Trophoblast cell (in vitro differentiated cells and primary cell): ENCODE data around the gene METAP1D.

Experiments
- DNase-seq, 2 donors: peaks; one replicate each; pipeline ENCODE4 v3.0.0-alpha.2; 2016
- H2AFZ ChIP-seq: 2 replicates; pipeline ENCODE4 v1.6.1; 2013; ENCODE audit warnings: low read length, moderate library complexity, mild to moderate bottlenecking; ENCODE audit not compliant: insufficient read depth, poor library complexity
- H2AK5ac ChIP-seq: 2 replicates; pipeline ENCODE4 v1.6.1; 2013; ENCODE audit warnings: mild to moderate bottlenecking, low read length
- H2BK120ac ChIP-seq: 2 replicates; pipeline ENCODE4 v1.6.1; 2013; ENCODE audit warnings: low read length, mild to moderate bottlenecking, moderate library complexity; ENCODE audit not compliant: insufficient read depth, poor library complexity
- H2BK12ac ChIP-seq: 2 replicates; pipeline ENCODE4 v1.6.1; 2013; ENCODE audit warnings: mild to moderate bottlenecking, low read length, moderate library complexity
- H2BK5ac ChIP-seq: 2 replicates; pipeline ENCODE4 v1.6.1; 2013; ENCODE audit warnings: low read length, low read depth, moderate library complexity, mild to moderate bottlenecking; ENCODE audit not compliant: poor library complexity
- H3K14ac ChIP-seq: 2 replicates; pipeline ENCODE4 v1.6.1; 2013; ENCODE audit warnings: mild to moderate bottlenecking, low read length
- H3K18ac ChIP-seq: 2 replicates; pipeline ENCODE4 v1.6.1; 2013; ENCODE audit warnings: mild to moderate bottlenecking, low read length
- H3K23ac ChIP-seq: 2 replicates; pipeline ENCODE4 v1.6.1; 2013; ENCODE audit warnings: low read length
- H3K27ac ChIP-seq: 2 replicates; pipeline ENCODE4 v1.5.1; 2013; ENCODE audit warnings: low read depth, mild to moderate bottlenecking, inconsistent platforms, low read length, moderate library complexity
- H3K27me3 ChIP-seq: 2 replicates; pipeline ENCODE4 v1.6.1; 2013; ENCODE audit warnings: inconsistent platforms, mild to moderate bottlenecking, low read length, moderate library complexity; ENCODE audit not compliant: insufficient read depth
- H3K36me3 ChIP-seq, 2 experiments: 1 replicate in 1 of 2; 2 replicates in 1 of 2; pipeline ENCODE4 v1.6.1; 2013; ENCODE audit warnings: low read length in 2 of 2, mild to moderate bottlenecking in 2 of 2, moderate library complexity in 1 of 2; ENCODE audit not compliant: insufficient read depth in 2 of 2, control insufficient read depth in 1 of 2
- H3K4ac ChIP-seq: 2 replicates; pipeline ENCODE4 v1.6.1; 2013; ENCODE audit warnings: low read depth, mild to moderate bottlenecking, low read length, moderate library complexity
- H3K4me1 ChIP-seq, 2 experiments: 1 replicate in 1 of 2; 2 replicates in 1 of 2; pipeline ENCODE4 v1.6.1; 2013; ENCODE audit warnings: low read length in 2 of 2, mild to moderate bottlenecking in 2 of 2, moderate library complexity in 1 of 2; ENCODE audit not compliant: insufficient read depth in 2 of 2, control insufficient read depth in 1 of 2
- H3K4me2 ChIP-seq: 2 replicates; pipeline ENCODE4 v1.6.1; 2013; ENCODE audit warnings: inconsistent platforms, mild to moderate bottlenecking, low read length, moderate library complexity
- H3K4me3 ChIP-seq: 2 replicates; pipeline ENCODE4 v1.5.1; 2013; ENCODE audit warnings: mild to moderate bottlenecking, low read depth, low read length, inconsistent platforms
- H3K79me1 ChIP-seq: one replicate; pipeline ENCODE4 v1.6.1; 2013; ENCODE audit warnings: low read length
- H3K79me2 ChIP-seq: 2 replicates; pipeline ENCODE4 v1.6.1; 2013; ENCODE audit warnings: low read length, mild to moderate bottlenecking; ENCODE audit not compliant: control insufficient read depth, insufficient read depth, poor library complexity
- H3K9ac ChIP-seq: 2 replicates; pipeline ENCODE4 v1.6.1; 2013; ENCODE audit warnings: mild to moderate bottlenecking, low read length
- H3K9me3 ChIP-seq: 2 replicates; pipeline ENCODE4 v1.6.1; 2013; ENCODE audit warnings: low read depth, mild to moderate bottlenecking, control low read depth, inconsistent platforms, low read length; ENCODE audit not compliant: insufficient read depth
- H4K12ac ChIP-seq: 2 replicates; pipeline ENCODE4 v1.6.1; 2013; ENCODE audit warnings: low read depth, mild to moderate bottlenecking, low read length, moderate library complexity
- H4K8ac ChIP-seq: 2 replicates; pipeline ENCODE4 v1.6.1; 2013; ENCODE audit warnings: low read depth, mild to moderate bottlenecking, low read length, moderate library complexity
- H4K91ac ChIP-seq: one replicate; pipeline ENCODE4 v1.6.1; 2013; ENCODE audit warnings: low read depth, mild to moderate bottlenecking, low read length, moderate library complexity
- WGBS: extraction: QIAGEN DNeasy Blood & Tissue Kit; methylation state at CpG from one replicate; pipeline ENCODE4 v1.1.7; 2013; ENCODE audit warnings: missing lambda C conversion rate; ENCODE audit not compliant: insufficient read length, insufficient coverage; ENCODE audit errors: extremely low coverage; 5-methylcytosine and 5-hydroxymethylcytosine counted together

The METAP1D gene

GRCh38 chr2:172096626-172097547, 97.1 kb downstream of the METAP1D start:
- no CpG with 5 or more reads among the region's 55 CpGs for WGBS
- H4K91ac ChIP-seq: peak overlapping the region; percentile 95

GRCh38 chr2:172097557-172098131, 97.9 kb downstream of the METAP1D start:
- Histone ChIP-seq H3K4me1 (peaks cover 16 to 23% of the 10 kb centered on the region in 2 experiments), H4K91ac (peak overlapping the region; percentile 95), H3K4ac (peak overlapping the region; percentile 30), H2BK12ac (peak overlapping the region; percentile 70), H3K9ac (peak overlapping the region; percentile 18), H4K12ac (peak overlapping the region; percentile 74), H3K4me3 (no peak overlapping the region), H3K4me2 (peak overlapping the region; percentile 81), H2AFZ (no peak overlapping the region), H4K8ac (peak overlapping the region; percentile 96), H3K9me3 (no peaks in the 10 kb centered on the region), H2AK5ac (peak overlapping the region; percentile 11), H3K79me1 (peaks cover 73% of the 10 kb centered on the region), H2BK5ac (peak overlapping the region; percentile 98), H3K23ac (no peak overlapping the region), H2BK120ac (peak overlapping the region; percentile 97), H3K36me3 (peaks cover 18% of the 10 kb centered on the region in 2 experiments), H3K14ac (peak overlapping the region; percentile 42), H3K27me3 (no peaks in the 10 kb centered on the region), H3K27ac (peak overlapping the region; percentile 100), H3K79me2 (peaks cover 43% of the 10 kb centered on the region), H3K18ac (peak overlapping the region; percentile 85)
- no CpG with 5 or more reads among the region's 9 CpGs for WGBS
- no peak for DNase-seq

More at GRCh38 chr2:172096626-172097547, 97.1 kb downstream of the METAP1D start:
- H2AK5ac ChIP-seq: peak overlapping the region; percentile 76
- H3K79me2 ChIP-seq: peaks cover 39% of the 10 kb centered on the region
- H3K23ac ChIP-seq: no peak overlapping the region
- H3K79me1 ChIP-seq: peaks cover 66% of the 10 kb centered on the region
- peak overlapping the region; percentile 42 for H3K14ac ChIP-seq
- H3K9me3 ChIP-seq: no peaks in the 10 kb centered on the region
- H2BK5ac ChIP-seq: peak overlapping the region; percentile 98
- peak overlapping the region; percentile 97 for H2BK120ac ChIP-seq
- peak overlapping the region; percentile 74 for H4K12ac ChIP-seq
- peak overlapping the region; percentile 77 for H3K9ac ChIP-seq
- H3K18ac ChIP-seq: peak overlapping the region; percentile 85
- H3K4me3 ChIP-seq: peak overlapping the region; percentile 68
- H3K36me3 ChIP-seq: peaks cover 18% of the 10 kb centered on the region in 2 experiments
- peak overlapping the region; percentile 96 for H4K8ac ChIP-seq
- peak overlapping the region; percentile 81 for H3K4me2 ChIP-seq
- H3K4ac ChIP-seq: peak overlapping the region; percentile 31
- no peak for DNase-seq
- H3K27me3 ChIP-seq: no peaks in the 10 kb centered on the region
- peak overlapping the region; percentile 95 for H2BK12ac ChIP-seq
- peak overlapping the region; percentile 100 for H3K27ac ChIP-seq
- H3K4me1 ChIP-seq: peaks cover 16 to 23% of the 10 kb centered on the region in 2 experiments
- peak overlapping the region; percentile 89 for H2AFZ ChIP-seq

GRCh38 chr2:172098287-172098649, 98.5 kb downstream of the METAP1D start:
- no peak overlapping the region for H3K23ac ChIP-seq
- no peak overlapping the region for H3K9ac ChIP-seq
- H3K27ac ChIP-seq: peak overlapping the region; percentile 100
- H4K12ac ChIP-seq: peak overlapping the region; percentile 37
- H3K4ac ChIP-seq: peak overlapping the region; percentile 81
- WGBS: no CpG with 5 or more reads among the region's 1 CpG
- peak overlapping the region; percentile 64 for H3K18ac ChIP-seq
- peak overlapping the region; percentile 71 for H4K8ac ChIP-seq
- H2AFZ ChIP-seq: no peak overlapping the region
- H2BK12ac ChIP-seq: peak overlapping the region; percentile 95
- H4K91ac ChIP-seq: peak overlapping the region; percentile 96
- no peaks in the 10 kb centered on the region for H3K9me3 ChIP-seq
- peaks cover 73% of the 10 kb centered on the region for H3K79me1 ChIP-seq
- no peaks in the 10 kb centered on the region for H3K27me3 ChIP-seq
- H3K36me3 ChIP-seq: peaks cover 18% of the 10 kb centered on the region in 2 experiments
- peak overlapping the region; percentile 46 for H3K4me2 ChIP-seq
- H3K4me1 ChIP-seq: peaks cover 16 to 25% of the 10 kb centered on the region in 2 experiments
- DNase-seq: no peak
- no peak overlapping the region for H3K4me3 ChIP-seq
- peaks cover 43% of the 10 kb centered on the region for H3K79me2 ChIP-seq
- peak overlapping the region; percentile 79 for H2BK120ac ChIP-seq
- peak overlapping the region; percentile 85 for H2AK5ac ChIP-seq
- H2BK5ac ChIP-seq: peak overlapping the region; percentile 89
- peak overlapping the region; percentile 94 for H3K14ac ChIP-seq

DNA sequence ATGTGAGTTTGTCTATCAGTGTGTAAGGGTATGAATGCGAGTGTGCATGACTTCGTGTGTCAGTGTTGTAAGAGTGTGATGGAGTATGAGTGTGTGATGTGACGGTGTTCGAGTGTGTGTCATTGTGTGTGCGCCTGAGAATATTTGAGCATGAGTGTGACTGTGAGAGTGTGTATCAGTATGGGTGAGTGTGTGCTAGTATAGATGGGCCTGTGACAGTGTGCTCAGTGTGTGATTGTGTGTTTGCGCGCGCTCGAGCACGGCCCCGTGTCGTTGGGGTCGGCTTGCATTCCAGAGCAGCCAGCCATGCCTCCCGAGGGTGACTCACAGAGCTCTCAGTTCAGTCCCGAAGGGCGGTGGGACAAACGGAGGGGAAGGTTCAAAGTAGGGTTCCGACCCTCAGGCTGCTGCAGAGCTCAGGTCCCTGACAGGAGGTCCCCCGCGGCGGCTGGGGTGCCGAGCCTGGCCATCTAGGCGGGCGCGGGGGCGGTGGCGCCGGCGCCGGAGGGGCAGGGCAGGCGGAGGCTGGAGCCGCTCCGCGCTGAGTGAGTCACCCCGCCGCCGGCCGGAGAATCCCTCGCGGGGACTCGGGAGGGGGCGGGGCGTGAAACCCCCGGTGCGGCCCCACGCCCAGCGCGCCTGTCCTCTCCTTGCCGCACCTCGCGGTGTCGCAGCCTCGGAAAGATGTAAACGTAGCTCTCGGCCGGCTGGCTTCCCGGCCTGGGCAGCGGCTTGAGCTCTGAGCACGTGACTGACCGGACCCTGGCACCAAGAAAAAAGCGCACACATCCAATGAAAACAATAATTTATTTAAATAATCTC, 99.1 kb downstream of the METAP1D start:
- peaks cover 73% of the 10 kb centered on the region for H3K79me1 ChIP-seq
- H2BK12ac ChIP-seq: peak overlapping the region; percentile 95
- peak overlapping the region; percentile 85 for H2AK5ac ChIP-seq
- peak overlapping the region; percentile 100 for H3K27ac ChIP-seq
- H3K4ac ChIP-seq: peak overlapping the region; percentile 81
- H3K9me3 ChIP-seq: no peaks in the 10 kb centered on the region
- peak overlapping the region; percentile 94 for H3K14ac ChIP-seq
- peak overlapping the region; percentile 64 for H3K18ac ChIP-seq
- peak overlapping the region; percentile 71 for H4K8ac ChIP-seq
- H2BK5ac ChIP-seq: peak overlapping the region; percentile 89
- no peak overlapping the region for H3K9ac ChIP-seq
- H4K91ac ChIP-seq: peak overlapping the region; percentile 96
- peak overlapping the region; percentile 46 for H3K4me2 ChIP-seq
- H3K4me3 ChIP-seq: no peak overlapping the region
- peak overlapping the region; percentile 37 for H4K12ac ChIP-seq
- H3K27me3 ChIP-seq: no peaks in the 10 kb centered on the region
- H3K23ac ChIP-seq: peak overlapping the region; percentile 8
- H3K4me1 ChIP-seq: peaks cover 16 to 25% of the 10 kb centered on the region in 2 experiments
- H3K79me2 ChIP-seq: peaks cover 43% of the 10 kb centered on the region
- H2AFZ ChIP-seq: peak overlapping the region; percentile 38
- DNase-seq: peak; percentile 67 to 71
- peak overlapping the region; percentile 79 for H2BK120ac ChIP-seq
- 100% methylated on average over 2 of the region's 61 CpGs for WGBS
- peaks cover 18% of the 10 kb centered on the region in 2 experiments for H3K36me3 ChIP-seq
